Uterus (tissue), 4 donors: Measurements from ENCODE around the gene CCNL2. TPM values are rescaled to one million over a fixed set of nuclear protein-coding genes. Genes with fewer than 3 reads are reported as not detected.

Experiments used
- DNase-seq, 2 donors: peaks; one replicate each; pipeline ENCODE4 v3.0.0-alpha.2; 2019 to 2020
- H3K27ac ChIP-seq, 2 donors: fragments of 200-600 bp; sonication (generic); 1 replicate in 1 of 2; 2 replicates in 1 of 2; pipeline ENCODE4 v1.5.1; 2016 to 2018
- H3K27me3 ChIP-seq, 2 donors: fragments of 200-600 bp; sonication (generic); one replicate each; pipeline ENCODE4 v1.5.1; 2018 to 2019; ENCODE audit warnings: control low read depth in 1 of 2
- H3K36me3 ChIP-seq, 2 donors: fragments of 200-600 bp; sonication (generic); one replicate each; pipeline ENCODE4 v1.5.1; 2019; ENCODE audit warnings: control low read depth in 1 of 2
- H3K4me1 ChIP-seq, 2 donors: fragments of 200-600 bp; sonication (generic); one replicate each; pipeline ENCODE4 v1.5.1; 2018 to 2019; ENCODE audit warnings: control low read depth in 1 of 2
- H3K4me3 ChIP-seq, 2 donors: fragments of 200-600 bp; sonication (generic); 1 replicate in 1 of 2; 2 replicates in 1 of 2; pipeline ENCODE4 v1.5.1; 2018 to 2019; ENCODE audit warnings: mild to moderate bottlenecking in 1 of 2
- H3K9me3 ChIP-seq, 2 donors: fragments of 200-600 bp; sonication (generic); one replicate each; pipeline ENCODE4 v1.5.1; 2019; ENCODE audit warnings: control low read depth in 1 of 2
- CTCF ChIP-seq, 4 experiments: fragments of 200-600 bp in 2 of 4; fragments of 450-650 bp in 2 of 4; sonication (generic) in 2 of 4; IDR thresholded peaks; one replicate each; pipeline ENCODE4 v1.5.1; 2016 to 2019; ENCODE audit warnings: antibody characterized with exemption in 4 of 4, mild to moderate bottlenecking in 2 of 4, moderate library complexity in 1 of 4
- POLR2A ChIP-seq, 2 donors: fragments of 450-650 bp; IDR thresholded peaks; one replicate each; pipeline ENCODE4 v1.6.1; 2016; ENCODE audit warnings: antibody characterized with exemption in 2 of 2, mild to moderate bottlenecking in 1 of 2, moderate library complexity in 1 of 2
- intact Hi-C: fragments of 100-400 bp; cut with DNase I; formaldehyde crosslinking; loops from one replicate; pipeline ENCODE4 v1.15.1; 2023; ENCODE audit warnings: low total_unique reads
- total RNA-seq, 4 donors: library from RNA; depleted of rRNA in 3 of 4; stranded (reverse); fragments of >200 nt in 3 of 4; gene quantifications; one replicate each; pipeline versions ENCODE4 v1.1.0 to v1.2.4, GENCODE V29; 2014 to 2023
- donor health status: DM: yes; HTN: yes; CAD: no.

Gene CCNL2
- total RNA-seq, 4 donors from 2014 or later, result 207 to 351 (median 281) TPM

GRCh38 chr1:1421147-1421906 is 22.2 kb upstream of the CCNL2 start, which contains the start of gene ANKRD65:
TSS of gene ANKRD65 (minus strand) at chr1:1421276. CDS start at chr1:1421005, 271 bp downstream.
- H3K4me3 ChIP-seq, result peak within 1 kb of the TSS; percentile 16 to 28
- no peak for DNase-seq
- H3K9me3 ChIP-seq, result no peaks in the 10 kb centered on the region
- no peaks in the 10 kb centered on the region for H3K27me3 ChIP-seq
- H3K4me1 ChIP-seq, result no peaks in the 10 kb centered on the region
- H3K36me3 ChIP-seq, result no peaks in the 10 kb centered on the region
- peak within 1 kb of the TSS in 1 of 2 donors; percentile 58 for H3K27ac ChIP-seq
- TF ChIP-seq CTCF (IDR thresholded peaks at IDR 0.05) (no peak), POLR2A (IDR thresholded peaks at IDR 0.05) (no peak)
- intact Hi-C loops, result no loop called here

- H3K9me3 ChIP-seq, result no peaks in the 10 kb centered on the region
- TF ChIP-seq CTCF (IDR thresholded peaks at IDR 0.05) (no peak), POLR2A (IDR thresholded peaks at IDR 0.05) (no peak)
- peak overlapping the region in 1 of 2 donors; percentile 58 for H3K27ac ChIP-seq
- H3K27me3 ChIP-seq, result no peaks in the 10 kb centered on the region
- intact Hi-C loops, result no loop called here
- no peak for DNase-seq
- no peaks in the 10 kb centered on the region for H3K4me1 ChIP-seq
- H3K36me3 ChIP-seq, result no peaks in the 10 kb centered on the region
- peak overlapping the region; percentile 16 to 28 for H3K4me3 ChIP-seq
These were observed 21.6 kb upstream of the CCNL2 start for GRCh38 chr1:1420654-1421141.

- H3K27me3 ChIP-seq, result no peaks in the 10 kb centered on the region
- TF ChIP-seq CTCF (IDR thresholded peaks at IDR 0.05) (peak in 3 of 4 experiments; percentile 30 to 46 (median 35)), POLR2A (IDR thresholded peaks at IDR 0.05) (no peak)
- intact Hi-C loops, result no loop called here
- H3K9me3 ChIP-seq, result no peaks in the 10 kb centered on the region
- peak overlapping the region; percentile 16 to 30 for H3K4me3 ChIP-seq
- no peak for DNase-seq
- peak overlapping the region; percentile 58 to 65 for H3K27ac ChIP-seq
- no peaks in the 10 kb centered on the region for H3K4me1 ChIP-seq
- H3K36me3 ChIP-seq, result no peaks in the 10 kb centered on the region
These were observed 20.9 kb upstream of the CCNL2 start for GRCh38 chr1:1419813-1420653.

GRCh38 chr1:1419363-1419812 is 20.3 kb upstream of the CCNL2 start:
- no peaks in the 10 kb centered on the region for H3K9me3 ChIP-seq
- no peaks in the 10 kb centered on the region for H3K27me3 ChIP-seq
- H3K4me1 ChIP-seq, result no peaks in the 10 kb centered on the region
- intact Hi-C loops, result no loop called here
- no peaks in the 10 kb centered on the region for H3K36me3 ChIP-seq
- DNase-seq, result no peak
- H3K27ac ChIP-seq, result peak overlapping the region; percentile 58 to 65
- peak overlapping the region; percentile 11 to 30 for H3K4me3 ChIP-seq
- no peak for TF ChIP-seq POLR2A (IDR thresholded peaks at IDR 0.05)
- TF ChIP-seq CTCF (IDR thresholded peaks at IDR 0.05), result no peak
